RWPE2 (cell line): ENCODE data around the gene ZNF862.
A peak's percentile ranks its signal among the peaks of the same experiment; 100 is the strongest.

Source experiments
- ATAC-seq: fragments of 200-7000 bp; cut with Tn5 transposase; 3 replicates; pipeline ENCODE4 v1.9.1; 2021; ENCODE audit warnings: low read depth
- DNase-seq: peaks from one replicate; pipeline ENCODE4 v3.0.0-alpha.2; 2020; ENCODE audit warnings: low spot score
- H3K27ac ChIP-seq: fragments of 450-650 bp; 2 replicates; pipeline ENCODE4 v1.5.1; 2017; ENCODE audit warnings: mild to moderate bottlenecking; ENCODE audit not compliant: poor library complexity, severe bottlenecking
- H3K27me3 ChIP-seq: fragments of 250-450 bp; sonication (Bioruptor Pico); 2 replicates; pipeline ENCODE4 v1.5.1; 2021; ENCODE audit warnings: mild to moderate bottlenecking, moderate library complexity; ENCODE audit not compliant: insufficient read depth, poor library complexity, severe bottlenecking
- H3K36me3 ChIP-seq: fragments of 250-450 bp; sonication (Bioruptor Pico); 2 replicates; pipeline ENCODE4 v1.5.1; 2020; ENCODE audit warnings: low read depth, mild to moderate bottlenecking, moderate library complexity
- H3K4me1 ChIP-seq: fragments of 250-450 bp; sonication (Bioruptor Pico); 2 replicates; pipeline ENCODE4 v1.5.1; 2021; ENCODE audit warnings: mild to moderate bottlenecking, moderate library complexity; ENCODE audit not compliant: insufficient read depth, poor library complexity, severe bottlenecking
- H3K4me3 ChIP-seq: fragments of 250-450 bp; sonication (Bioruptor Pico); 2 replicates; pipeline ENCODE4 v1.5.1; 2021; ENCODE audit warnings: mild to moderate bottlenecking, moderate library complexity; ENCODE audit not compliant: severe bottlenecking
- H3K9me3 ChIP-seq: fragments of 250-450 bp; sonication (Bioruptor Pico); 2 replicates; pipeline ENCODE4 v1.5.1; 2021; ENCODE audit warnings: mild to moderate bottlenecking, moderate library complexity; ENCODE audit not compliant: severe bottlenecking
- TF ChIP-seq, protein P1 (sequence below): fragments of 450-650 bp; IDR thresholded peaks from one replicate; pipeline ENCODE4 v1.5.1; 2017; ENCODE audit warnings: mild to moderate bottlenecking, moderate library complexity; ENCODE audit not compliant: poor library complexity, severe bottlenecking

Gene ZNF862

DNA sequence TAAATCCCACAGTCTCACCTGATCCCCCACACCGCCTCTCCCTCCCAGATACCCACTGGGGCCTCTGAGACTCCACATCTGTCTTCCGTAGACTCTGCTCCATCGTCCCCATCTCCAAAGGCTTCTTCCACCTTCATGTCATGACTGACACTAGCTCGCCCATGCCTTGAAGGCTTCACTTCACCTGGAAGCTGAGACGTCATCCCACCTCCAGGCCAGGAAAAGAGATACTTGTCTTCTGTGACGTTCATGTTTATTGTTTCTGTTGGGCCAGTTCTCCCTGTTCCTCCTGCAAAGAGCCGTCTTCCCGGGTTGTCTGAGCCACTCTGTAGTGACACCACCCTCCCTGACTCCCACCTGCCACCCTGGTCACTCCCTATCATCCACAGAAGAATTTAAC is 3.6 kb upstream of the ZNF862 start:
- Histone ChIP-seq H3K27ac (no peak overlapping the region), H3K4me3 (no peak overlapping the region), H3K9me3 (no peaks in the 10 kb centered on the region), H3K4me1 (peaks cover 5% of the 10 kb centered on the region), H3K27me3 (no peaks in the 10 kb centered on the region), H3K36me3 (no peaks in the 10 kb centered on the region)
- ATAC-seq (no peak), DNase-seq (no peak)
- TF ChIP-seq, protein P1, sequence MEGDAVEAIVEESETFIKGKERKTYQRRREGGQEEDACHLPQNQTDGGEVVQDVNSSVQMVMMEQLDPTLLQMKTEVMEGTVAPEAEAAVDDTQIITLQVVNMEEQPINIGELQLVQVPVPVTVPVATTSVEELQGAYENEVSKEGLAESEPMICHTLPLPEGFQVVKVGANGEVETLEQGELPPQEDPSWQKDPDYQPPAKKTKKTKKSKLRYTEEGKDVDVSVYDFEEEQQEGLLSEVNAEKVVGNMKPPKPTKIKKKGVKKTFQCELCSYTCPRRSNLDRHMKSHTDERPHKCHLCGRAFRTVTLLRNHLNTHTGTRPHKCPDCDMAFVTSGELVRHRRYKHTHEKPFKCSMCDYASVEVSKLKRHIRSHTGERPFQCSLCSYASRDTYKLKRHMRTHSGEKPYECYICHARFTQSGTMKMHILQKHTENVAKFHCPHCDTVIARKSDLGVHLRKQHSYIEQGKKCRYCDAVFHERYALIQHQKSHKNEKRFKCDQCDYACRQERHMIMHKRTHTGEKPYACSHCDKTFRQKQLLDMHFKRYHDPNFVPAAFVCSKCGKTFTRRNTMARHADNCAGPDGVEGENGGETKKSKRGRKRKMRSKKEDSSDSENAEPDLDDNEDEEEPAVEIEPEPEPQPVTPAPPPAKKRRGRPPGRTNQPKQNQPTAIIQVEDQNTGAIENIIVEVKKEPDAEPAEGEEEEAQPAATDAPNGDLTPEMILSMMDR, result no peak

DNA sequence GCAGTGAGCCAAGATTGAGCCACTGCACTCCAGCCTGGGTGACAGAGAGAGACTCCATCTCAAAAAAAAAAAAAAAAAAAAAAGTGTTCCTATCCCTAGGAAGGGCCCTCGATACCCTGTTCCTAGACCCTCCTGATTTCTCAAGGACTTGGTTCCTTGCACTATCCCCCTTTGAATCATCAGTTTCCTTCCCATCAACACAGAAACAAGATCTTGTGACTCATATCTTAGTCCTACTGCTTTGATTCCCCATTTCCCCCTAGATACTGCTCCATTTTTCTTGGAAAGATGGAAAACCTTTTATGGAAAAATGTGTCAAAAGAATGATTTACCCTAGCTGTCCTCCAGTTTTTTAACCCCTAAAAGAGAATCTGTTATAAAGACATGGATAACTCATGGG is 1.7 kb upstream of the ZNF862 start:
- no peak for DNase-seq
- TF ChIP-seq, protein P1, result no peak
- ATAC-seq, result no peak
- Histone ChIP-seq H3K27ac (no peak overlapping the region), H3K4me3 (no peak overlapping the region), H3K27me3 (no peaks in the 10 kb centered on the region), H3K9me3 (no peaks in the 10 kb centered on the region), H3K4me1 (peaks cover 5% of the 10 kb centered on the region), H3K36me3 (no peaks in the 10 kb centered on the region)

- ATAC-seq (no peak), DNase-seq (no peak)
- no peak overlapping the region for H3K27ac ChIP-seq
- H3K4me1 ChIP-seq, result peaks cover 5% of the 10 kb centered on the region
- TF ChIP-seq, protein P1, result no peak
- no peaks in the 10 kb centered on the region for H3K27me3 ChIP-seq
- no peaks in the 10 kb centered on the region for H3K36me3 ChIP-seq
- H3K4me3 ChIP-seq, result peak overlapping the region; percentile 83
- no peaks in the 10 kb centered on the region for H3K9me3 ChIP-seq
Observed at GRCh38 chr7:149837564-149838223, 481 bp upstream of the ZNF862 start.

GRCh38 chr7:149838992-149839408 is 825 bp downstream of the ZNF862 start:
- no peaks in the 10 kb centered on the region for H3K36me3 ChIP-seq
- TF ChIP-seq, protein P1, result no peak
- H3K27me3 ChIP-seq, result no peaks in the 10 kb centered on the region
- H3K4me3 ChIP-seq, result peak overlapping the region; percentile 83
- peak overlapping the region; percentile 42 for H3K27ac ChIP-seq
- no peak for ATAC-seq
- peaks cover 5% of the 10 kb centered on the region for H3K4me1 ChIP-seq
- H3K9me3 ChIP-seq, result no peaks in the 10 kb centered on the region
- no peak for DNase-seq

DNA sequence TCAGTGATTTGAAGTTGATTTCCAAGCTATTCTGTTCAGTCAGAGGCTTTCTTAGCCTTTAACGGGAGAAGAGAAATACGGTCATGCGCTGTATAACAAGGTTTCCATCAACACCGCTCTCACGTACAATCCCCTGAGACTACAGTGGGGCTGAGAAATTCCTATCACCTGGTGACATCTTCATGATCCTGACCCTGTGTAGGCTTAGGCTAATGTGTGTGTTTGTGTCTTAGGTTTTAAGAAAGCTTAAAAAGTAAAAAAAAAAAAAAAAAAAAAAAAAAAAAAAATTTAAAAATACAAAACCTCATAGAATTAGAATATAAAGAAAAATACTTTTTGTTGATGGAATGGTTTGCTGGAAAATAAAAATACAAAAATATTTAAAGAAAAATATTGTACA is 1.8 kb downstream of the ZNF862 start:
- DNase-seq, result no peak
- TF ChIP-seq, protein P1, result no peak
- no peak overlapping the region for H3K4me3 ChIP-seq
- peaks cover 5% of the 10 kb centered on the region for H3K4me1 ChIP-seq
- no peaks in the 10 kb centered on the region for H3K27me3 ChIP-seq
- ATAC-seq, result no peak
- no peak overlapping the region for H3K27ac ChIP-seq
- H3K36me3 ChIP-seq, result no peaks in the 10 kb centered on the region
- H3K9me3 ChIP-seq, result no peaks in the 10 kb centered on the region
